Measurements from ENCODE around the gene ARHGAP40.

ARHGAP40 gene

DNA sequence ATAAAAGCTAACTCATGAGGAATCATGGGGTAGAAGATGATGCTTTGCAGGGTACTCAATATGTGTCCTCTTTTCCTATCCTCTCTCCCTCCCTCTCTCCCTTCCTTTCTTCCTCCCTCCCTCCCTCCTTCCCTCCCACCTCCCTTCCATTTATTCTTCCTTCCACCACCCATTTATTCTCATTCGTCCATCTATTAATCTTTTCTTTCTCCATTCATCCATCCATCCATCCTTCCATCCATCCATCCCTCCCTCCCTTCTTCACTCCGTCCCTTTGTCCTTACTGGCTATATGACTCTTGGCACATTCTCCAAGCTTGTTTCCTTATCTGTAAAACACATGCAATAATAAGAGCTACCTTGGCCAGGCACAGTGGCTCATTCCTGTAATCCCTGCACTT, 40.9 kb downstream of the ARHGAP40 start:
- Histone ChIP-seq H3K36me3 (ENCODE audit: insufficient read depth, low read length) (no peaks in the 10 kb centered on the region), H3K9ac (ENCODE audit: low read length) (no peak overlapping the region), H3K4me1 (ENCODE audit: insufficient read depth, low read length) (peaks cover 5% of the 10 kb centered on the region), H3K9me3 (ENCODE audit: low read length) (no peaks in the 10 kb centered on the region), H3K4me3 (ENCODE audit: low read depth in 1 of 2, low read length in 2 of 2) (no peak overlapping the region), H3K27ac (ENCODE audit: low read depth, low read length) (no peak overlapping the region), H3K27me3 (ENCODE audit: control insufficient read depth in 1 of 2, insufficient read depth in 2 of 2, low read length in 2 of 2) (peaks cover 8 to 23% of the 10 kb centered on the region in 2 donors)

DNA sequence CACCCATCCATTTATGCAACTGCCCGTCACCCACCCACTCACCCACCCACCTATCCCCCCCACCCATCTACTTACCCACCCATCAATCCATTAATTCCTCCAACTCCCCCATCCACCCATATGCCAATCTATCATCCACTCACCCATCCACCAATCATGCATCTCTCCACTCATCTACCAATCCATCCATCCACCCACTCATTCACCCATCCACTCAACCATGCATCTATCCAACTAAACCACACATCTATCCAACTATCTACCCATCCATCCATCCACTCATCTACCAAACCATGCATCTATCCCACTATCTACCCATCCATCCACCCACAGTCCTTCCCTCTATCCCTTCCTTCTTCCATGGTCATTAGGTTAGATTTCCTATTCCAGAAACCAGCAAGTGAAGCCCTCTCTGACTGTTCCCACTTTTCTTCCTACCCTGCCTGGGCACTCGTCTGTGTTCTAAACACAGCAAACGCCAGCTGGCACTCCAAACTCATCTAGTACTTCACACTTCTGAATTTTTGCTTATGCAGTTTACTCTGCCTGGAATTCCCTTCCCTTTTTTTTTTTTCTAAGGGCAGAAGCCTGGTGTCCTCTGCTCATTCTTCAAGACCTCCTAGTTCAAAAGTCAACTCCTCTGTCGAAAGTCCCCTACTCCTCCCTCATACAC, 43.1 kb downstream of the ARHGAP40 start:
- Histone ChIP-seq H3K27me3 (ENCODE audit: control insufficient read depth in 1 of 2, insufficient read depth in 2 of 2, low read length in 2 of 2) (peaks cover 8 to 35% of the 10 kb centered on the region in 2 donors), H3K4me1 (ENCODE audit: insufficient read depth, low read length) (peaks cover 5% of the 10 kb centered on the region), H3K9me3 (ENCODE audit: low read length) (no peaks in the 10 kb centered on the region), H3K4me3 (ENCODE audit: low read depth in 1 of 2, low read length in 2 of 2) (no peak overlapping the region), H3K27ac (ENCODE audit: low read depth, low read length) (no peak overlapping the region), H3K9ac (ENCODE audit: low read length) (no peak overlapping the region), H3K36me3 (ENCODE audit: insufficient read depth, low read length) (no peaks in the 10 kb centered on the region)

DNA sequence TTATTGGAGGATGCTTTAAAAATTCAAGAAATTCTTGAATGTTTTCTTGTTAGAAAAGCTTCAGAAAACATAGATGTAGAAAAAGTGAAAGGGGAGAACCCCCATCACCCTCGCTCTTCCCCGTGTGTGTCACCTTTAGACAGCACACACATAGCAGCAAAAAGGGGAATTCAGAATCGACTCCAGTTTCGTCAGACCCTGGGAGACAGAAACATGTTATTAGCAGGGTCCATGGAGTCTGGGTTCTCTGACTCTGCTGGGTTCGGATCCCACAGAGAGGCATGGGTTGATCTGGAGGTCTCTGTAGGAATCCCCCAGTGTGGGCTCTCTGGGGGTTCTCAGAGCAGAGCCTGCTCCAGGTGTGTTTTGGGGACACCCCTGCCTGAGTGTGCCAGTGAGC, 43.7 kb downstream of the ARHGAP40 start:
- no peak overlapping the region for H3K27ac ChIP-seq (ENCODE audit: low read depth, low read length)
- H3K27me3 ChIP-seq (ENCODE audit: control insufficient read depth in 1 of 2, insufficient read depth in 2 of 2, low read length in 2 of 2): peaks cover 8 to 38% of the 10 kb centered on the region in 2 donors
- peaks cover 5% of the 10 kb centered on the region for H3K4me1 ChIP-seq (ENCODE audit: insufficient read depth, low read length)
- no peak overlapping the region for H3K4me3 ChIP-seq (ENCODE audit: low read depth in 1 of 2, low read length in 2 of 2)
- H3K36me3 ChIP-seq (ENCODE audit: insufficient read depth, low read length): no peaks in the 10 kb centered on the region
- no peak overlapping the region for H3K9ac ChIP-seq (ENCODE audit: low read length)
- H3K9me3 ChIP-seq (ENCODE audit: low read length): no peaks in the 10 kb centered on the region

DNA sequence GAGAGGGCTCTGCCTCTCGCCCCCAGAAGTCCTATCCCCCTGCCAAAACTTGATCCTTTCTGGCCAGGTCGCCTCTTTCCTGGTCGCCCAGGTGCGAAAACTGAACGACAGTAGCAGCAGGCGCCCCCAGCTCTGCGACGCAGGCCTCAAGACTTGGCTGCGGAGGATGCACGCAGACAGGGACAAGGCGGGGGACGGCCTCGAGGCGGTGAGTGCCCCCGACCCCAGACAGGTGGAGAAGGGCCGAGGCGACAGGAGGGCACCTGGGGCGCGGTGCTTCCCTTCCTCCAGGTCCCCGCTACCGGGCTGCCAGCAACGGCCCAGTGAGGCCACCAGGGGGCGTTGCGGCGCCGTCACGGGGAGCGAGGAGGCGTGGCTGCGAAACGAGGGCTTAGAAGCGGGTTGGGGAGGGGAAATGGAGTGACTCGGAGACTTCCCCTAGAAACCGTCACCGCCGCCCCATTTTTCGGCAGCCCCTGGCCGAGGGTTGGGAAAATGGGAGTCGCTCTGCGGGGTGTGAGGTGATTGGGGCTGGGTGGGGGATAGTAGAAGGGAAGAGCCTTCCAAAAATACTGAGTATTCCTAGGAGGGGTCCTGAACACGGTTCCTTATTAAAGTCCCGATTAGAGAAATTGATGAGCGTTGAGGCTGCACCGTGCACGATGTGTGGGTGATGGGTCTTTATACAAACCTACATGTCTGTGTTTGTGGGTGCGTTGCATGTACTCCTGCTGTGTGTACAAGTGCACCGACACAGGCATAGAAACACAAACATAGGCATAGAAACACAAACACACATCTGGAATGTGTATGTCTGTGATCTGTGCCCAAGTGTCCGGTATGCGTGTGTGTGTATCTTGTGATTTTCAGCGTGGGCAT, 44.6 kb downstream of the ARHGAP40 start:
- H3K27me3 ChIP-seq (ENCODE audit: control insufficient read depth in 1 of 2, insufficient read depth in 2 of 2, low read length in 2 of 2): peaks cover 8 to 38% of the 10 kb centered on the region in 2 donors
- H3K27ac ChIP-seq (ENCODE audit: low read depth, low read length): no peak overlapping the region
- H3K36me3 ChIP-seq (ENCODE audit: insufficient read depth, low read length): no peaks in the 10 kb centered on the region
- H3K4me1 ChIP-seq (ENCODE audit: insufficient read depth, low read length): peaks cover 5% of the 10 kb centered on the region
- no peaks in the 10 kb centered on the region for H3K9me3 ChIP-seq (ENCODE audit: low read length)
- H3K4me3 ChIP-seq (ENCODE audit: low read depth in 1 of 2, low read length in 2 of 2): peak overlapping the region in 1 of 2 donors; percentile 1
- H3K9ac ChIP-seq (ENCODE audit: low read length): no peak overlapping the region

DNA sequence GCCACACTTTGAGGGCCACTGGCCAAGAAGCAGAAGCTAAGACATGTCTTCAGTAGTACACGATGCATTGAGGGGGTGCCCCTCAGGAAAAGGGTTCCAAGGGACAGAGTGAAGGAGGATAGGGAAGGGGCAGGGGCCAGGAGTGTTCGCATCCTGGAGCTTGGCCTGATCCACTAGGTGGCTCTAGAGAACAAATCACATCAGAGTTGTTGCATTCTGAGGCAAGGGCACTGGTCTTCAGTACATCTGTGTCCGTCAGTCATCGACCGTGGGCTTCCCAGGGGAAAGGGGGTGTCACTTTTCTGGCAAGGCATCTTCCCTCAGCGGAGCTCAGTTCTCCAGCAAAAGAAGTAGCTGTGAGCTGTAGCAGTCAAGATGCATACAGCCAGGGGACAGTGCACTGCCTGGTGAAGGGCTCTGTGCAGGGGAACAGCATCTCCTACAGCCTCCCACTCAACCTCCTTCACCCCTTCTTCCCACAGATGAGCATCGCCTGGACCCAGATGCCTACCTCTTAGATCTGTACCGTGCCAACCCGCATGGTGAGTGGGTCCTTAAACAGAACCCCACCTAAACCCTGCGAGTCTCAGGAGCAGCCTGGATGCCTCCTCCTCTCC, 47.8 kb downstream of the ARHGAP40 start:
- H3K9me3 ChIP-seq (ENCODE audit: low read length): no peaks in the 10 kb centered on the region
- H3K9ac ChIP-seq (ENCODE audit: low read length): no peak overlapping the region
- H3K27ac ChIP-seq (ENCODE audit: low read depth, low read length): no peak overlapping the region
- no peaks in the 10 kb centered on the region for H3K36me3 ChIP-seq (ENCODE audit: insufficient read depth, low read length)
- peaks cover 5% of the 10 kb centered on the region for H3K4me1 ChIP-seq (ENCODE audit: insufficient read depth, low read length)
- H3K4me3 ChIP-seq (ENCODE audit: low read depth in 1 of 2, low read length in 2 of 2): no peak overlapping the region
- peaks cover 8 to 29% of the 10 kb centered on the region in 2 donors for H3K27me3 ChIP-seq (ENCODE audit: control insufficient read depth in 1 of 2, insufficient read depth in 2 of 2, low read length in 2 of 2)

DNA sequence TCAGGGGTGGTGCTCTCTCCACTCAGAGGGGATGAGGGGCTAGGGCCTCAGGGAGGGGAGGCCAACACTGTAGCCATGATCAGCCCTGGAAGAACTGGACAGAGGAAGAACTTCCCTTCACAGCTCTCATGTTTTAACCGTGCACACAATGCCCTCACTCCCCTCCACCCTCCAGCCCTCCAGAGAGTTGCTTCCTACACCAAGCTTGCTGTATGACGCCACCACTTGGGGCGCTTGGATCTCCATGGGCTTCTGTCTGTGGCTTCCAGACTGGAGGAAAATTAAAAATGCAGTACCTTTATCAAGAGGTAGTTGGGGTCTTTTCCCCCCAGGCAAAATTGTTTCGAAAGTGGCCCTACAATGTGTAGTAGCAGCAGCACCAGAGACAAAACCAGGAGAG, 48.4 kb downstream of the ARHGAP40 start:
- Histone ChIP-seq H3K27me3 (ENCODE audit: control insufficient read depth in 1 of 2, insufficient read depth in 2 of 2, low read length in 2 of 2) (peaks cover 4 to 29% of the 10 kb centered on the region in 2 donors), H3K36me3 (ENCODE audit: insufficient read depth, low read length) (no peaks in the 10 kb centered on the region), H3K4me3 (ENCODE audit: low read depth in 1 of 2, low read length in 2 of 2) (no peak overlapping the region), H3K9me3 (ENCODE audit: low read length) (no peaks in the 10 kb centered on the region), H3K9ac (ENCODE audit: low read length) (no peak overlapping the region), H3K4me1 (ENCODE audit: insufficient read depth, low read length) (peaks cover 5% of the 10 kb centered on the region), H3K27ac (ENCODE audit: low read depth, low read length) (no peak overlapping the region)

DNA sequence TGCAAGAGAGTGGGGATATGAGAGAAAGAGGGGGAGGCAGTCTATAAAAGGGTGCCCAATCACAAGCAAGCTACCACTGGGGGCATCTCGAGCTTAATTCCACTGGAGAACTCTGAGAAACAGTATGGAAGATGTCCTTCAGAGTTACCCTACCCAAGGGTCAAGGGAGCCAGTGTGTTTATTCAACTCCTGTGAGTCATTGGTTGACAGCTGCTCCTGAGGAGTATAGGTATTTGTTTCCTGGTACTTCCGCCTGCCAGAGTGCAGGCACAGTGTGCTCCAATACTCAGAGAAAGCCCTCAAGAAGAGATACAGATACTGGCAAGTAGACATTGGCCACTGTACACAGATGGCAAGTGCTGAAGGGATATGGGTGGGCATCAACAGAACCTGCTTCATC, 49.5 kb downstream of the ARHGAP40 start:
- no peak overlapping the region for H3K4me3 ChIP-seq (ENCODE audit: low read depth in 1 of 2, low read length in 2 of 2)
- no peaks in the 10 kb centered on the region for H3K36me3 ChIP-seq (ENCODE audit: insufficient read depth, low read length)
- H3K4me1 ChIP-seq (ENCODE audit: insufficient read depth, low read length): peaks cover 5% of the 10 kb centered on the region
- H3K27me3 ChIP-seq (ENCODE audit: control insufficient read depth in 1 of 2, insufficient read depth in 2 of 2, low read length in 2 of 2): peaks cover 4 to 19% of the 10 kb centered on the region in 2 donors
- no peak overlapping the region for H3K9ac ChIP-seq (ENCODE audit: low read length)
- no peaks in the 10 kb centered on the region for H3K9me3 ChIP-seq (ENCODE audit: low read length)
- no peak overlapping the region for H3K27ac ChIP-seq (ENCODE audit: low read depth, low read length)

DNA sequence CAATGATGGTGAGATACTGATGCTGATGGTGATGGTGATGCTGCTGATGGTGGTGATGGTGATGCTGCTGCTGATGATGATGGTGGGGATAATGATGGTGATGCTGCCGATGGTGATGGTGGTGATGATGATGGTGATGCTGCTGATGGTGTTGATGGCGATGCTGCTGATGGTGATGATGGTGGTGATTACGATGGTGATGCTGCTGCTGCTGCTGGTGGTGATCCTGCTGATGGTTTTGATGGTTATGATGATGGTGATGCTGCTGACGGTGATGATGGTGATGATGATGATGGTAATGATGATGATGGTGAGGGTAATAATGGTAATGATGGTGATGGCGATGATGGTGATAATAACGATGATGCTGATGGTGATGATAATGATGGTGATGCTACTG, 50.0 kb downstream of the ARHGAP40 start:
- no peak overlapping the region for H3K27ac ChIP-seq (ENCODE audit: low read depth, low read length)
- no peak overlapping the region for H3K9ac ChIP-seq (ENCODE audit: low read length)
- H3K36me3 ChIP-seq (ENCODE audit: insufficient read depth, low read length): no peaks in the 10 kb centered on the region
- no peaks in the 10 kb centered on the region for H3K9me3 ChIP-seq (ENCODE audit: low read length)
- peaks cover 1% of the 10 kb centered on the region for H3K4me1 ChIP-seq (ENCODE audit: insufficient read depth, low read length)
- no peak overlapping the region for H3K4me3 ChIP-seq (ENCODE audit: low read depth in 1 of 2, low read length in 2 of 2)
- peaks cover 2 to 18% of the 10 kb centered on the region in 2 donors for H3K27me3 ChIP-seq (ENCODE audit: control insufficient read depth in 1 of 2, insufficient read depth in 2 of 2, low read length in 2 of 2)

DNA sequence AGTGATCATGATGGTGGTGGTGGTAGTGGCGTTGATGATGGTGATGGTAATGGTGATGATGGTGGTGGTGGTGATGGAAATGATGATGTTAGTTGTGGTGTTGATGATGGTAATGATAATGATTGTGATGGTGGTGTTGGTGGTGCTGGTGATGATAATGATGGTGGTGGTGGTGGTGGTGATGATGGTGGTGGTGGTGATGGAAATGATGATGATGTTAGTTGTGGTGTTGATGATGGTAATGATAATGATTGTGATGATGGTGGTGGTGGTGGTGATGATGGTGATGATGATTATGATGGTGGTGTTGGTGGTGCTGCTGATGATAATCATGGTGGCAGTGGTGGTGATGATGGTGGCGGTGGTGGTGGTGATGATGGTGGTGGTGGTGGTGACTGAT, 51.4 kb downstream of the ARHGAP40 start:
- no peak overlapping the region for H3K27ac ChIP-seq (ENCODE audit: low read depth, low read length)
- H3K4me1 ChIP-seq (ENCODE audit: insufficient read depth, low read length): no peaks in the 10 kb centered on the region
- H3K4me3 ChIP-seq (ENCODE audit: low read depth in 1 of 2, low read length in 2 of 2): no peak overlapping the region
- no peak overlapping the region for H3K9ac ChIP-seq (ENCODE audit: low read length)
- H3K9me3 ChIP-seq (ENCODE audit: low read length): no peaks in the 10 kb centered on the region
- no peaks in the 10 kb centered on the region for H3K36me3 ChIP-seq (ENCODE audit: insufficient read depth, low read length)
- peaks cover 0 to 23% of the 10 kb centered on the region in 2 donors for H3K27me3 ChIP-seq (ENCODE audit: control insufficient read depth in 1 of 2, insufficient read depth in 2 of 2, low read length in 2 of 2)

DNA sequence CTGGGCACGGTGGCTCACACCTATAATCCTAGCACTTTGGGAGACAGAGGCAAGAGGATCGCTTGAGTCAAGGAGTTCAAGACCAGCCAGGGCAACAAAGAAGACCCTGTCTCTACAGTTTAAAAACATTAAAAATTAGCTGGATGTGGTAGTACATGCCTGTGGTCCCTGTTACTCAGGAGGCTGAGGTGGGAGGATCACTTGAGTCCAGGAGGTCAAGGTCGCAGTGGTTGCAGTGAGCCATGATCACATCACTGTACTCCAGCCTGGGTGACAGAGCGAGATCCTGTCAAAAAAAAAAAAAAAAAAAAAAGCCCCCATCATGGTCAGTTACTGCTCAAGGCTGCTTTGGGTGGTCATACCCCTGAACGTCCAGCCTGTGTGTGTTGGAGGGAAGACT, 55.8 kb downstream of the ARHGAP40 start:
- no peaks in the 10 kb centered on the region for H3K4me1 ChIP-seq (ENCODE audit: insufficient read depth, low read length)
- no peak overlapping the region for H3K27ac ChIP-seq (ENCODE audit: low read depth, low read length)
- peaks cover 0 to 27% of the 10 kb centered on the region in 2 donors for H3K27me3 ChIP-seq (ENCODE audit: control insufficient read depth in 1 of 2, insufficient read depth in 2 of 2, low read length in 2 of 2)

DNA sequence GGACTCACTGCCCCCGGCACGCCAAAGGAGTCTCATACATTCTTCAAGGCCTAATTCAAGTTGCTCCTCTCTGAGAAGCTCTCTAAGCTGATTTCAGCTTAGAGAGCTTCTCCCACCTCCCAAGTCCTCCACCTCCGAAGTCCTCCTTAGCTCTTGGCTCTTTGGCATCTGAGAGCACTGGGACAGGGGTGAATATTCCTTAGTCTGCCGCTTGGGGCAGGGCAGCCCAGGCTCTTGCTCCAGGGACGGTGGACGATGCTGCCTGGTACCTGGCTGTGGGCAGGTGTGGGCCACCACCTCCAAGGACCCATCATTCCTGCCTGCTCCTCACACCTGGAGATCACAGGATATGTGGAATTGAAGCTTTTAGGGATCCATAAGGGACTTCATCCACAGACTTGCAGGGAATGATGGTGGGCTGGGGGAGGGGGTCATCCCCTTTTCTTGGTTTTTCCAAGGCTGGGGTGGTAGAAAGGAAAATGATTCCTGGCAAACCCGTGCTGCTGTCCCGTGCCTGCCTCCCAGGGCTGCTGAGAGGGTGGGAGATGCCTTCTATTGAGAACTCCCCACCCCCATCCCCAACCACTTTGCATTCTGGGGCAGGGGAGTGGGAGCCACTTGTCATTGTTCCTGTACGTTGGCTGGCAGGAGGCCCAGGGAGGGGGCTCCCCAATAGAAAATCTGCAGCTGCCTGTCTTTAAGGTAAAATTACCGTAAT, 57.4 kb downstream of the ARHGAP40 start:
- H3K27ac ChIP-seq (ENCODE audit: low read depth, low read length): no peak overlapping the region
- H3K4me3 ChIP-seq (ENCODE audit: low read depth in 1 of 2, low read length in 2 of 2): no peak overlapping the region
- H3K27me3 ChIP-seq (ENCODE audit: control insufficient read depth in 1 of 2, insufficient read depth in 2 of 2, low read length in 2 of 2): peaks cover 0 to 27% of the 10 kb centered on the region in 2 donors
- no peak overlapping the region for H3K9ac ChIP-seq (ENCODE audit: low read length)
- no peaks in the 10 kb centered on the region for H3K4me1 ChIP-seq (ENCODE audit: insufficient read depth, low read length)
- H3K36me3 ChIP-seq (ENCODE audit: insufficient read depth, low read length): no peaks in the 10 kb centered on the region
- no peaks in the 10 kb centered on the region for H3K9me3 ChIP-seq (ENCODE audit: low read length)

More for the DNA sequence above, 55.8 kb downstream of the ARHGAP40 start:
- Histone ChIP-seq H3K4me3 (ENCODE audit: low read depth in 1 of 2, low read length in 2 of 2) (no peak overlapping the region), H3K9me3 (ENCODE audit: low read length) (no peaks in the 10 kb centered on the region), H3K9ac (ENCODE audit: low read length) (no peak overlapping the region), H3K36me3 (ENCODE audit: insufficient read depth, low read length) (no peaks in the 10 kb centered on the region)

Data from muscle layer of colon (tissue), 2 donors.